Transverse colon (tissue), 4 donors: ENCODE measurements around the gene KIAA1614.

Source experiments
- CTCF ChIP-seq, 5 experiments: fragments of 200-600 bp in 3 of 5; fragments of 450-650 bp in 2 of 5; sonication (generic) in 3 of 5; IDR thresholded peaks; 1 replicate in 2 of 5; 2 replicates in 3 of 5; pipeline ENCODE4 v1.5.1; 2016 to 2017; ENCODE audit warnings: antibody characterized with exemption in 5 of 5, inconsistent platforms in 3 of 5, mild to moderate bottlenecking in 2 of 5, moderate library complexity in 1 of 5
- EP300 ChIP-seq: sonication (generic); formaldehyde crosslinking; IDR thresholded peaks from one replicate; pipeline ENCODE4 v1.6.1; 2017; ENCODE audit warnings: antibody characterized with exemption, low read depth
- POLR2AphosphoS5 ChIP-seq, 3 donors: sonication (generic); formaldehyde crosslinking; IDR thresholded peaks; one replicate each; pipeline ENCODE4 v1.6.1; 2016; ENCODE audit warnings: antibody characterized with exemption in 3 of 3

GRCh38 chr1:180927841-180928240 lies 15.1 kb downstream of the KIAA1614 start:
- TF ChIP-seq POLR2AphosphoS5 (IDR thresholded peaks at IDR 0.05) (no peak), CTCF (IDR thresholded peaks at IDR 0.05) (no peak), EP300 (no peak)
